ENCODE results near the gene OR2Z1.
"Not testable (repeated sequence)": the region's sequence is repeated elsewhere in the genome, so short reads cannot be mapped to it uniquely, and the experiment has no call there.

DNA sequence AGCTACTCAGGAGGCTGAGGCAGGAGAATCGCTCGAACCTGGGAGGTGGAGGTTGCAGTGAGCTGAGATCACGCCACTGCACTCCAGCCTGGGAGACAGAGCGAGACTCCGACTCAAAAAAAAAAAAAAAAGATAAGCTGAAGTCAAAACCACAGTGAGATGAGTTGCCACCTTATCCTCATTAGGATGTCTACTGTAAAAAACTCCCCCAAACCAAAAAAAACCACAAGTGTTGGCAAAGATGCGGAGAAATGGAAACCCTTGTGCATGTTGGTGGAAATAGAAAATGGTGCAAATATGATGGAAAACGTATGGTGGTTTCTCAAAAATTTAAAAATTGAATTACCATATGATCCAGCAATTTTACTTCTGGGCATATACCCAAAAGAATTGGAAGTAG lies 11.1 kb upstream of the OR2Z1 start:
- TF ChIP-seq EZH2 (IDR thresholded peaks at IDR 0.05; ENCODE audit: low read length): not testable (repeated sequence)
- TF ChIP-seq, protein P1, sequence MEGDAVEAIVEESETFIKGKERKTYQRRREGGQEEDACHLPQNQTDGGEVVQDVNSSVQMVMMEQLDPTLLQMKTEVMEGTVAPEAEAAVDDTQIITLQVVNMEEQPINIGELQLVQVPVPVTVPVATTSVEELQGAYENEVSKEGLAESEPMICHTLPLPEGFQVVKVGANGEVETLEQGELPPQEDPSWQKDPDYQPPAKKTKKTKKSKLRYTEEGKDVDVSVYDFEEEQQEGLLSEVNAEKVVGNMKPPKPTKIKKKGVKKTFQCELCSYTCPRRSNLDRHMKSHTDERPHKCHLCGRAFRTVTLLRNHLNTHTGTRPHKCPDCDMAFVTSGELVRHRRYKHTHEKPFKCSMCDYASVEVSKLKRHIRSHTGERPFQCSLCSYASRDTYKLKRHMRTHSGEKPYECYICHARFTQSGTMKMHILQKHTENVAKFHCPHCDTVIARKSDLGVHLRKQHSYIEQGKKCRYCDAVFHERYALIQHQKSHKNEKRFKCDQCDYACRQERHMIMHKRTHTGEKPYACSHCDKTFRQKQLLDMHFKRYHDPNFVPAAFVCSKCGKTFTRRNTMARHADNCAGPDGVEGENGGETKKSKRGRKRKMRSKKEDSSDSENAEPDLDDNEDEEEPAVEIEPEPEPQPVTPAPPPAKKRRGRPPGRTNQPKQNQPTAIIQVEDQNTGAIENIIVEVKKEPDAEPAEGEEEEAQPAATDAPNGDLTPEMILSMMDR (optimal IDR thresholded peaks at IDR 0.05 in 1 of 3, IDR thresholded peaks at IDR 0.05 in 1 of 3, conservative IDR thresholded peaks at IDR 0.05 in 1 of 3; ENCODE audit: extremely low read depth in 1 of 3, insufficient read depth in 2 of 3, low read length in 3 of 3): not testable (repeated sequence)

Data from keratinocyte (primary cell).